ENCODE data around the gene USP17L22.
"Not testable (repeated sequence)": the region's sequence is repeated elsewhere in the genome, so short reads cannot be mapped to it uniquely, and the experiment has no call there.

The USP17L22 gene

GRCh38 chr4:9267319-9267718 lies at the start of gene USP17L22:
Gene USP17L22 (plus strand): TSS chr4:9267619. CDS start chr4:9267619, 0 bp downstream.
- DNase-seq: not testable (repeated sequence)

- not testable (repeated sequence) for DNase-seq
These were observed 47.6 kb upstream of the USP17L22 start, which contains the start of gene USP17L12 for GRCh38 chr4:9219852-9220251. Gene USP17L12 (plus strand): TSS chr4:9220152. CDS start chr4:9220152, 0 bp downstream.

GRCh38 chr4:9224596-9224995 lies 42.8 kb upstream of the USP17L22 start, which contains the start of gene USP17L13:
Gene USP17L13 (plus strand): TSS chr4:9224896. CDS start chr4:9224896, 0 bp downstream.
- DNase-seq: not testable (repeated sequence)

- DNase-seq: not testable (repeated sequence)
These were observed 37.2 kb upstream of the USP17L22 start for GRCh38 chr4:9230249-9230648.

GRCh38 chr4:9234085-9234484 lies 33.3 kb upstream of the USP17L22 start, which contains the start of gene USP17L15:
Gene USP17L15 (plus strand): TSS chr4:9234385. CDS start chr4:9234385, 0 bp downstream.
- not testable (repeated sequence) for DNase-seq

- not testable (repeated sequence) for DNase-seq
These were observed 29.0 kb upstream of the USP17L22 start for GRCh38 chr4:9238461-9238860.

GRCh38 chr4:9243579-9243978 lies 23.8 kb upstream of the USP17L22 start, which contains the start of gene USP17L17:
Gene USP17L17 (plus strand): TSS chr4:9243879. CDS start chr4:9243879, 0 bp downstream.
- not testable (repeated sequence) for DNase-seq

GRCh38 chr4:9247953-9248680 lies 19.3 kb upstream of the USP17L22 start, which contains the start of gene USP17L18:
Gene USP17L18 (plus strand): TSS chr4:9248630. CDS start chr4:9248630, 0 bp downstream.
- DNase-seq: not testable (repeated sequence)

- not testable (repeated sequence) for DNase-seq
These were observed 14.3 kb upstream of the USP17L22 start, which contains the start of gene USP17L19 for GRCh38 chr4:9253078-9253477. Gene USP17L19 (plus strand): TSS chr4:9253378. CDS start chr4:9253378, 0 bp downstream.

GRCh38 chr4:9257824-9258223 lies 9.6 kb upstream of the USP17L22 start, which contains the start of gene USP17L20:
Gene USP17L20 (plus strand): TSS chr4:9258124. CDS start chr4:9258124, 0 bp downstream.
- DNase-seq: not testable (repeated sequence)

GRCh38 chr4:9262572-9262971 lies 4.8 kb upstream of the USP17L22 start, which contains the start of gene USP17L21:
Gene USP17L21 (plus strand): TSS chr4:9262872. CDS start chr4:9262872, 0 bp downstream.
- DNase-seq: not testable (repeated sequence)

GRCh38 chr4:9271719-9272118 lies 4.3 kb downstream of the USP17L22 start:
- not testable (repeated sequence) for DNase-seq

All from COR-L47 (cell line).